ENCODE measurements around the gene UCN2. TPM values are rescaled to one million over a fixed set of nuclear protein-coding genes. Genes with fewer than 3 reads are reported as not detected.

The UCN2 gene
- polyA plus RNA-seq, 2 of the 4 experiments (the other 2 are of a cell fraction): 4.0 to 15.9 TPM

DNA sequence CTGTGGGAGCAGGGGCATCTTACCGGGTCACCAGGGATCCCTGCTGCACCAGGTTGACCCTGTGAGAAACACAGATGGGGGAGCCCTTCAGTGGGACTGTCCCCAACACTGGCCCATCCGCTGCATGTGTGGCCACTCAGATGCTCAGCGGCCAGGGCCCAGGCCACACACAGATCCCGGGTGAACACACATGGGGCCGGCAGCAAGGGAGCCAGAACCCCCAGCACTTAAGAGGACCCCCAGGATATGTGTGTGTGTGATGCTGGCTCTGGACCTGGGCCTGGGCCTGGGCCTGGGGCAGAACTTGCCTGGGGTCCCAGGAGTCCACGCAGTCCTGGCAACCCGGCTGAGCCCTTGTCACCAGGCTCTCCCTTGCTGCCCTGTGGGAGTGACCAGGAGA lies 4.9 kb upstream of the UCN2 start:
- Histone ChIP-seq H3K27ac (peak overlapping the region in 1 of 2 experiments; percentile 35; a peak in 2 of 6 replicates), H3K9me3 (no peaks in the 10 kb centered on the region), H3K4me2 (no peak overlapping the region), H3K4me3 (no peak overlapping the region), H3K4me1 (peaks cover 54% of the 10 kb centered on the region)
- FAIRE-seq: no peak
- CTCF ChIA-PET: interaction anchor here (1.0 to 3.3 kb wide), 2 partner anchors 10 to 42 kb away, joined by 4 to 14 read pairs; no protein-coding TSS in a partner anchor
- ATAC-seq: no peak
- POLR2A ChIA-PET: no interaction called here
- no peak for DNase-seq (ENCODE audit: low read depth in 1 of 2, low spot score in 1 of 2)
- no peak for TF ChIP-seq RARB (CRISPR knock-in tag; IDR thresholded peaks at IDR 0.05)
- TF ChIP-seq, protein P1, sequence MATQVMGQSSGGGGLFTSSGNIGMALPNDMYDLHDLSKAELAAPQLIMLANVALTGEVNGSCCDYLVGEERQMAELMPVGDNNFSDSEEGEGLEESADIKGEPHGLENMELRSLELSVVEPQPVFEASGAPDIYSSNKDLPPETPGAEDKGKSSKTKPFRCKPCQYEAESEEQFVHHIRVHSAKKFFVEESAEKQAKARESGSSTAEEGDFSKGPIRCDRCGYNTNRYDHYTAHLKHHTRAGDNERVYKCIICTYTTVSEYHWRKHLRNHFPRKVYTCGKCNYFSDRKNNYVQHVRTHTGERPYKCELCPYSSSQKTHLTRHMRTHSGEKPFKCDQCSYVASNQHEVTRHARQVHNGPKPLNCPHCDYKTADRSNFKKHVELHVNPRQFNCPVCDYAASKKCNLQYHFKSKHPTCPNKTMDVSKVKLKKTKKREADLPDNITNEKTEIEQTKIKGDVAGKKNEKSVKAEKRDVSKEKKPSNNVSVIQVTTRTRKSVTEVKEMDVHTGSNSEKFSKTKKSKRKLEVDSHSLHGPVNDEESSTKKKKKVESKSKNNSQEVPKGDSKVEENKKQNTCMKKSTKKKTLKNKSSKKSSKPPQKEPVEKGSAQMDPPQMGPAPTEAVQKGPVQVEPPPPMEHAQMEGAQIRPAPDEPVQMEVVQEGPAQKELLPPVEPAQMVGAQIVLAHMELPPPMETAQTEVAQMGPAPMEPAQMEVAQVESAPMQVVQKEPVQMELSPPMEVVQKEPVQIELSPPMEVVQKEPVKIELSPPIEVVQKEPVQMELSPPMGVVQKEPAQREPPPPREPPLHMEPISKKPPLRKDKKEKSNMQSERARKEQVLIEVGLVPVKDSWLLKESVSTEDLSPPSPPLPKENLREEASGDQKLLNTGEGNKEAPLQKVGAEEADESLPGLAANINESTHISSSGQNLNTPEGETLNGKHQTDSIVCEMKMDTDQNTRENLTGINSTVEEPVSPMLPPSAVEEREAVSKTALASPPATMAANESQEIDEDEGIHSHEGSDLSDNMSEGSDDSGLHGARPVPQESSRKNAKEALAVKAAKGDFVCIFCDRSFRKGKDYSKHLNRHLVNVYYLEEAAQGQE (IDR thresholded peaks at IDR 0.05): no peak
- TF ChIP-seq FOSL2 (IDR thresholded peaks at IDR 0.05): no peak
- TF ChIP-seq FOSL2 (CRISPR knock-in tag; IDR thresholded peaks at IDR 0.05): no peak
- TF ChIP-seq, protein P2, sequence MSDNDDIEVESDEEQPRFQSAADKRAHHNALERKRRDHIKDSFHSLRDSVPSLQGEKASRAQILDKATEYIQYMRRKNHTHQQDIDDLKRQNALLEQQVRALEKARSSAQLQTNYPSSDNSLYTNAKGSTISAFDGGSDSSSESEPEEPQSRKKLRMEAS (IDR thresholded peaks at IDR 0.05): no peak
- no peak for TF ChIP-seq HDAC2 (IDR thresholded peaks at IDR 0.05)
- 100% methylated on average over 5 of the region's 7 CpGs for WGBS (ENCODE audit: missing lambda C conversion rate)

DNA sequence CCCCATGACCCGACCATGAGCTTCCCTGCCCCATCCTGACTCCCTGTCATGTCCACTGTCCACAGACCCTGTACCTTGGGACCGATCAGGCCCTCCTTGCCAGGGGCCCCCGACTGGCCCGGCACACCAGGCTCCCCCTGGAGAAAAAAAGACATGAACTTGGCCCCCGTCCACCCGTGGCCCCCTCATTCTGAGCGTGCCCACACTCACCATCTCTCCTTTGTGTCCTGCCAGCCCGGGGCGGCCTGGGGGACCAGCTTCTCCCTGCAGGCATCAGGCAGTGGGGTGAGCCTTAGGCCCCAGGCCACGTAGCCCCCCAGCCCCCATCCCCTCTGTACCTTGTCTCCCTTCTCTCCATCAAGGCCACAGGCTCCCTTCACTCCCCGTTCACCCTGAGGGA lies 3.9 kb upstream of the UCN2 start:
- 91% methylated on average over 8 of the region's 11 CpGs for WGBS (ENCODE audit: missing lambda C conversion rate)

DNA sequence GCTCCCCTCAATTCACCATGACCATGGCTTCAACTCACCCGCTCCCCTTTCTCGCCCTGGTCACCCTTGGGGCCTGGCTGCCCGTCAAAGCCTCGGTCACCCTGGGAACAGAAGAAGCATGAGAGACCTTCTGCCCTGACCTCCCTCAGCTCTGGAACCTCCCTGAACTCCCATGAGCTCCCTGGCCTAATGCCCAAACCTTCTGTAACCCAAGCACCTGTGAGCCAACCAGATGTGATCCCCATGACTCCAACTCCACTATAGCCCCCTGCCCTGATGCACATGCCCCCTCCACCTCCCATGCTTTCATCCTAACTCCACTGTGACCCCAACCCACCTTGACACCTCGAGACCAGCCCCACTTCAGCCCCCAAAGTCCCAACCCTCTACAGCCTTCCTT lies 3.5 kb upstream of the UCN2 start:
- Histone ChIP-seq H3K4me2 (no peak overlapping the region; the same call in 2 of the 3 replicates), H3K4me3 (no peak overlapping the region), H3K9me3 (no peaks in the 10 kb centered on the region), H3K27ac (peak overlapping the region; percentile 24 to 89; a peak in 4 of 6 replicates), H3K4me1 (peaks cover 67% of the 10 kb centered on the region)
- WGBS (ENCODE audit: missing lambda C conversion rate): 77% methylated on average over 5 of the region's 5 CpGs
- POLR2A ChIA-PET: no interaction called here
- FAIRE-seq (no peak), ATAC-seq (no peak), DNase-seq (ENCODE audit: low read depth in 1 of 2, low spot score in 1 of 2) (no peak)
- CTCF ChIA-PET: interaction anchor here (0.6 to 3.3 kb wide), 7 partner anchors 9 to 90 kb away, joined by 3 to 14 read pairs (median 3); partner anchors contain the start of genes SLC26A6 and UQCRC1
- TF ChIP-seq, protein P3, sequence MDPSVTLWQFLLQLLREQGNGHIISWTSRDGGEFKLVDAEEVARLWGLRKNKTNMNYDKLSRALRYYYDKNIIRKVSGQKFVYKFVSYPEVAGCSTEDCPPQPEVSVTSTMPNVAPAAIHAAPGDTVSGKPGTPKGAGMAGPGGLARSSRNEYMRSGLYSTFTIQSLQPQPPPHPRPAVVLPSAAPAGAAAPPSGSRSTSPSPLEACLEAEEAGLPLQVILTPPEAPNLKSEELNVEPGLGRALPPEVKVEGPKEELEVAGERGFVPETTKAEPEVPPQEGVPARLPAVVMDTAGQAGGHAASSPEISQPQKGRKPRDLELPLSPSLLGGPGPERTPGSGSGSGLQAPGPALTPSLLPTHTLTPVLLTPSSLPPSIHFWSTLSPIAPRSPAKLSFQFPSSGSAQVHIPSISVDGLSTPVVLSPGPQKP (IDR thresholded peaks at IDR 0.05; ENCODE audit: low read depth, low read length): no peak
- TF ChIP-seq ZFP36 (IDR thresholded peaks at IDR 0.05; ENCODE audit: borderline replicate concordance, partially characterized antibody) (no peak), CBX8 (IDR thresholded peaks at IDR 0.05) (no peak), MAZ (IDR thresholded peaks at IDR 0.05; ENCODE audit: borderline replicate concordance, low read depth, low read length) (no peak), KDM1A (IDR thresholded peaks at IDR 0.05; ENCODE audit: low read depth) (no peak), EHMT2 (IDR thresholded peaks at IDR 0.05; ENCODE audit: low read depth) (no peak), JUN (IDR thresholded peaks at IDR 0.05) (no peak)

More for the DNA sequence above, 3.9 kb upstream of the UCN2 start:
- FAIRE-seq (no peak), DNase-seq (ENCODE audit: low read depth in 1 of 2, low spot score in 1 of 2) (no peak), ATAC-seq (no peak)
- CTCF ChIA-PET: interaction anchor here (0.6 to 3.3 kb wide), 6 partner anchors 9 to 89 kb away, joined by 3 to 14 read pairs (median 3); partner anchors contain the start of genes SLC26A6 and UQCRC1
- Histone ChIP-seq H3K4me2 (no peak overlapping the region), H3K4me3 (no peak overlapping the region), H3K4me1 (peaks cover 63% of the 10 kb centered on the region), H3K9me3 (no peaks in the 10 kb centered on the region), H3K27ac (peak overlapping the region in 1 of 2 experiments; percentile 89; a peak in 1 of 6 replicates)
- POLR2A ChIA-PET: no interaction called here
- TF ChIP-seq, protein P4, sequence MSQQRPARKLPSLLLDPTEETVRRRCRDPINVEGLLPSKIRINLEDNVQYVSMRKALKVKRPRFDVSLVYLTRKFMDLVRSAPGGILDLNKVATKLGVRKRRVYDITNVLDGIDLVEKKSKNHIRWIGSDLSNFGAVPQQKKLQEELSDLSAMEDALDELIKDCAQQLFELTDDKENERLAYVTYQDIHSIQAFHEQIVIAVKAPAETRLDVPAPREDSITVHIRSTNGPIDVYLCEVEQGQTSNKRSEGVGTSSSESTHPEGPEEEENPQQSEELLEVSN (IDR thresholded peaks at IDR 0.05; ENCODE audit: borderline replicate concordance, low read depth): no peak
- TF ChIP-seq, protein P5, sequence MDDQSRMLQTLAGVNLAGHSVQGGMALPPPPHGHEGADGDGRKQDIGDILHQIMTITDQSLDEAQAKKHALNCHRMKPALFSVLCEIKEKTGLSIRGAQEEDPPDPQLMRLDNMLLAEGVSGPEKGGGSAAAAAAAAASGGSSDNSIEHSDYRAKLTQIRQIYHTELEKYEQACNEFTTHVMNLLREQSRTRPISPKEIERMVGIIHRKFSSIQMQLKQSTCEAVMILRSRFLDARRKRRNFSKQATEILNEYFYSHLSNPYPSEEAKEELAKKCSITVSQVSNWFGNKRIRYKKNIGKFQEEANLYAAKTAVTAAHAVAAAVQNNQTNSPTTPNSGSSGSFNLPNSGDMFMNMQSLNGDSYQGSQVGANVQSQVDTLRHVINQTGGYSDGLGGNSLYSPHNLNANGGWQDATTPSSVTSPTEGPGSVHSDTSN (IDR thresholded peaks at IDR 0.05): no peak
- TF ChIP-seq FOSL2 (IDR thresholded peaks at IDR 0.05): no peak
- TF ChIP-seq FOSL2 (CRISPR knock-in tag; IDR thresholded peaks at IDR 0.05): no peak
- TF ChIP-seq POLR2A (IDR thresholded peaks at IDR 0.05; ENCODE audit: low read length): no peak
- TF ChIP-seq NFE2L2 (conservative IDR thresholded peaks at IDR 0.05; ENCODE audit: low read length): no peak
- TF ChIP-seq BHLHE40 (IDR thresholded peaks at IDR 0.05; ENCODE audit: low read depth, low read length): no peak
- TF ChIP-seq ESRRA (IDR thresholded peaks at IDR 0.05; ENCODE audit: borderline replicate concordance, low read length): no peak
- no peak for TF ChIP-seq FOSB (CRISPR knock-in tag; IDR thresholded peaks at IDR 0.05)

Measured in A549 (cell line).